ENCODE measurements around the gene ZNF488. TPM values are rescaled to one million over a fixed set of nuclear protein-coding genes. Genes with fewer than 3 reads are reported as not detected.
A peak's percentile ranks its signal among the peaks of the same experiment; 100 is the strongest.

ZNF488 gene
- total and polyA plus RNA-seq, 9 donors, result 1.2 to 5.2 (median 3.9) TPM

DNA sequence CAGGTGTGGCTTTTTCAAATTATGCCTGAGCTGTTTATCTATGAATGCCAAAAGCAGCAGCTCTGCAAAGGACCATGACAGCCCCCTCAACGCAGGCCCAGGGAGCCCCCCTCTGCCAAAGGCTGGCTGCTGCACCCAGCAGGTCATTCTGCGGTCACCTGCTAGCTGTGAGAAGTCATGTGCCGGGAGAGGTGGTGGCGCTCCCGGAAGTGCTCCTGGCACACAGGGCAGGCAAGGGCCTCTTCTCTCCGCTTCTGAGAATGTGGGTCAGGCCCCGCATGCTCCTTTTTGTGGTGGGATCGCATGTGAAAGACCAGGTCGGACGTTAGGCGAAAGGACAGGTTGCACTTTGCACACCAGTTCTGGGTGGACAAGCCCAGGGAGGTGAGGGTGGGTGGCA is 16.4 kb downstream of the ZNF488 start:
- no peaks in the 10 kb centered on the region for H3K27me3 ChIP-seq (ENCODE audit: control insufficient read depth, insufficient read depth, low read length)
- H3K36me3 ChIP-seq (ENCODE audit: control insufficient read depth, insufficient read depth, low read length), result peaks cover 2% of the 10 kb centered on the region
- 88% methylated on average over 11 of the region's 11 CpGs for WGBS (ENCODE audit: insufficient coverage)
- no peak for DNase-seq
- H3K9me3 ChIP-seq (replicated peaks; ENCODE audit: control insufficient read depth, low read depth, low read length), result no peaks in the 10 kb centered on the region
- H3K27ac ChIP-seq (ENCODE audit: low read length), result no peak overlapping the region
- H3K4me3 ChIP-seq (ENCODE audit: low read length), result no peak overlapping the region
- peaks cover 25% of the 10 kb centered on the region for H3K4me1 ChIP-seq (ENCODE audit: control insufficient read depth, insufficient read depth, low read length)

DNA sequence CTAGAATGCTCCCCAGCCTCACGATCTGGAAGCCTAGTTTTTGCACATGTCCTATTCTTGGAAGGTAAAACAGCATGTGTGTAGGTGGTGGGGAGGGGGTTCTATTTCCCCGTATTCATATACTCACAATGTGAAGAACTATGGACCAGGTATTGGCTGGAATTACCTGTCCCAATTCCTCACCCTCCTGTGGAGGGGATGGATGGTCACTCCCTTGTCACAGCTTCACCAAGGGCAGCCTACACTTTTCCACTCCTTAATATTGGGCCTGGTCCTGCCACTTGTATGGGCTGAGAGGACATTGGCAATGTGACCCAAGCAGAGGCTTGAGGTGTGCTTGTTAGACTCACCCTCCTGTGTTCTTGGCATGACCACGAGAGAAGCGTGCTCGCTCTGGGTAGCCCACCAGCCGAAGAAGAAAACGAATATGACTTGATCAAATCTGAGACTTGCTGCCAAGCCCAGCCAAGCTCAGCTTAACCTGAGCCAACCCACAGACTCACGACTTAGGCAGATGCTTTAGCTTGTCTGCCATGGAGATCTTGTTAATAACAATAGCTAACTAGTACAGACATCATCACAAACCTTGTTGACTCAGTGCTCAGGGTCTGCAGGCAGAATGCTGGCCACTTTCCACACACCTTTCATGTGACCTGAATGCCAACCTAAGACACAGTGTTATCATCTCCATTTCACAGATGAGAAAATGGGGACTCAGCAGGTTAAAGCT is 17.2 kb downstream of the ZNF488 start:
- no peak for DNase-seq
- H3K36me3 ChIP-seq (ENCODE audit: control insufficient read depth, insufficient read depth, low read length), result peaks cover 2% of the 10 kb centered on the region
- H3K4me3 ChIP-seq (ENCODE audit: low read length), result no peak overlapping the region
- peaks cover 25% of the 10 kb centered on the region for H3K4me1 ChIP-seq (ENCODE audit: control insufficient read depth, insufficient read depth, low read length)
- H3K9me3 ChIP-seq (replicated peaks; ENCODE audit: control insufficient read depth, low read depth, low read length), result no peaks in the 10 kb centered on the region
- 83% methylated on average over 6 of the region's 8 CpGs for WGBS (ENCODE audit: insufficient coverage)
- no peaks in the 10 kb centered on the region for H3K27me3 ChIP-seq (ENCODE audit: control insufficient read depth, insufficient read depth, low read length)
- no peak overlapping the region for H3K27ac ChIP-seq (ENCODE audit: low read length)

DNA sequence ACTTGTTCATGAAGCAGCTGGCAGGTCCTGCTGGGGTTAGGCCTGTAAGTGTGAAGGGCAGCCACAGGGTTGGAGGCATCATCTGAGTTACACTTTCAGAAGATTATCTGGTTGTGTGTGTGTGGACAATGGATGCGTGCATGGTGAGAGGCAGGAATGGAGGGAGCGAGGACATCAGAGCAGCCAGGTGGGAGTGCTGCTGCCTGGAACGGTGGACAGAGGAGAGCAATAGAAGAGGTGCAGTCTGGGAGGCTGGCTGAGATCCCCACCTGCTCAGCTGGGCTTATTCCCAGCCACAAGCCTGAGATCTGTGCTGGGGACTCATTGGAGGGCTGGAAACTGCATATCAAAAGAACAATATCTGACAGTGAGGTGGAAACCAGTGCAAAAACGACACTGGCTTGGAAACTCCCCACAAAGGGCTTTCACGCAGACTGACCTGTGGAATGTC is 17.9 kb downstream of the ZNF488 start:
- Histone ChIP-seq H3K36me3 (ENCODE audit: control insufficient read depth, insufficient read depth, low read length) (peaks cover 2% of the 10 kb centered on the region), H3K27ac (ENCODE audit: low read length) (no peak overlapping the region), H3K4me3 (ENCODE audit: low read length) (no peak overlapping the region), H3K9me3 (replicated peaks; ENCODE audit: control insufficient read depth, low read depth, low read length) (no peaks in the 10 kb centered on the region), H3K27me3 (ENCODE audit: control insufficient read depth, insufficient read depth, low read length) (no peaks in the 10 kb centered on the region), H3K4me1 (ENCODE audit: control insufficient read depth, insufficient read depth, low read length) (peaks cover 30% of the 10 kb centered on the region)
- no peak for DNase-seq
- WGBS (ENCODE audit: insufficient coverage), result 75% methylated on average over 5 of the region's 5 CpGs

DNA sequence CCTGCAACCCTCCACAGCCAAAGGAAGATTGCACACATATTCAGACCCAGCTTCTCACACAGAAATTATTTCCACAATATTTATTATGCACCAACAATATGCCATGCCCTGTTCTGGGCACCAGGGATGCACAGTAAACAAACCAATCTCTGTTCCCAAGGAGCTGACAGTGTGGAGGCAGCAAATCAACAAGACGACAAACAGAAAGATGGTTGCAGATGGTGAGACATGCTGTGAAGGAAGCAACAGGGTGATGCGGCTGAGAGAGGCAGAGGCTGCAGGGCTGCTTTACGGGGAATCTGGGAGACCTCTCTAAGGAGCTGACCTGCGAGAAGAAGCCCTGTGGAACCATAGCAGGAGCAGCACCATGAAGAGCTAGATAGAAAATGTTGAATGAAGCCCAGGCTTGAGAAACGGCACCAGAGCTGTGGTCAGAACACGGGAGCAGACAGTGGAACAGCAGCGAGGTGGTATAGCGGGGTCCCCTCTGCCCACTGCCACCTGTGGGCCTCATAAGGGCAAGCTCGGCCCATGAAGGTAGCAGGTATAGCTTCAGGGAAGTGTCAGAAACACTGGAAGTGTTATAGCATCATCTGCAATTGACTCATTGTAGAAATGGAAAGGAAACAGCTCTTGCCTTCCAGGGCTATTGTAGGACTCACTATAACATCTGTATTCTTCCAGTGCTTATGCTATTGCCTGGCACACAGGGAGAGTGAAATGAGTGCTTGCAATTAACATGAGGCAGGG is 18.5 kb downstream of the ZNF488 start:
- H3K9me3 ChIP-seq (replicated peaks; ENCODE audit: control insufficient read depth, low read depth, low read length), result no peaks in the 10 kb centered on the region
- peaks cover 32% of the 10 kb centered on the region for H3K4me1 ChIP-seq (ENCODE audit: control insufficient read depth, insufficient read depth, low read length)
- H3K36me3 ChIP-seq (ENCODE audit: control insufficient read depth, insufficient read depth, low read length), result peaks cover 2% of the 10 kb centered on the region
- no peaks in the 10 kb centered on the region for H3K27me3 ChIP-seq (ENCODE audit: control insufficient read depth, insufficient read depth, low read length)
- no peak for DNase-seq
- H3K27ac ChIP-seq (ENCODE audit: low read length), result no peak overlapping the region
- WGBS (ENCODE audit: insufficient coverage), result 84% methylated on average over 7 of the region's 9 CpGs
- no peak overlapping the region for H3K4me3 ChIP-seq (ENCODE audit: low read length)

DNA sequence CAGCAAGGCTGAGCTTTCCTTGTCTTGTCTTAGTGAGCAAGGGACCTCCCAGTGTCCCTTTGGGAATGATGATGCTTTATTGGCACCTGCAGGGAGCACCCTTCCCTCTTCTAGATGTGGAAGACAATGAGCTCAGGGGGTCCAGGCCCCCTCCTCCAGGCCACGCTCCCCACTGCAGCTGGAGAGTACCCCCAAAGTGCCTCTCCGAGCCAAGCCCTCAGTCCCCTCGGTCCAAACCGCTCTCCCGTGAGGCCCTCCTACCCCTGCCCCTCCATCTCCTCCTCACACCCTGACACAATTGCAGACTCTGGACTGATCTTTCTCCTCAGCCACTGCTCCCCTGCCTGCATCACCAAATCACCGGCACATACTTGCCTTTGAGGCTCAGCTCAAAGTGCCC is 19.2 kb downstream of the ZNF488 start:
- Histone ChIP-seq H3K27me3 (ENCODE audit: control insufficient read depth, insufficient read depth, low read length) (no peaks in the 10 kb centered on the region), H3K36me3 (ENCODE audit: control insufficient read depth, insufficient read depth, low read length) (peaks cover 2% of the 10 kb centered on the region), H3K9me3 (replicated peaks; ENCODE audit: control insufficient read depth, low read depth, low read length) (no peaks in the 10 kb centered on the region), H3K4me3 (ENCODE audit: low read length) (no peak overlapping the region), H3K27ac (ENCODE audit: low read length) (no peak overlapping the region), H3K4me1 (ENCODE audit: control insufficient read depth, insufficient read depth, low read length) (peaks cover 35% of the 10 kb centered on the region)
- DNase-seq, result no peak
- 79% methylated on average over 5 of the region's 6 CpGs for WGBS (ENCODE audit: insufficient coverage)

DNA sequence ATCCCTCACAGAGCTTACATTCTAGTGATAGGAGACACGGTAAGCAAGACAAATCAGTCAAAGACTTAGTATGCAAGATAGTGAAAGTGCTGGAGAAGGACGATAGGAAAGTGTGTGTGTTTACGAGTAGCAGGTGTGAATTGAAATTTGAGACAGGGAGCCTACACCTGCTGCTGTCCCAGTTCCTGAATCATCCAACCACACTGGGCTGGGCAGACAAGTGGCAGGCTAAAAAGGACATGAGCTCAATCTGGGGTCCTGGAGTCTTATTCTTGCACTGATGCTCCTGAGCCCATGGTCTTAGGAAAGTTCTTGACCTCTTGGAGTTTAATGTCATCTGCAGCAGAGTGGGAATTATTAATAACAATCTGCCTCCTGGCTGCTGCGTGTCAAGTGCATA is 19.7 kb downstream of the ZNF488 start:
- no peaks in the 10 kb centered on the region for H3K27me3 ChIP-seq (ENCODE audit: control insufficient read depth, insufficient read depth, low read length)
- no peak overlapping the region for H3K27ac ChIP-seq (ENCODE audit: low read length)
- peaks cover 35% of the 10 kb centered on the region for H3K4me1 ChIP-seq (ENCODE audit: control insufficient read depth, insufficient read depth, low read length)
- DNase-seq, result peak; percentile 46
- H3K9me3 ChIP-seq (replicated peaks; ENCODE audit: control insufficient read depth, low read depth, low read length), result no peaks in the 10 kb centered on the region
- H3K36me3 ChIP-seq (ENCODE audit: control insufficient read depth, insufficient read depth, low read length), result peaks cover 2% of the 10 kb centered on the region
- WGBS (ENCODE audit: insufficient coverage), result 55% methylated on average over 4 of the region's 4 CpGs
- no peak overlapping the region for H3K4me3 ChIP-seq (ENCODE audit: low read length)

DNA sequence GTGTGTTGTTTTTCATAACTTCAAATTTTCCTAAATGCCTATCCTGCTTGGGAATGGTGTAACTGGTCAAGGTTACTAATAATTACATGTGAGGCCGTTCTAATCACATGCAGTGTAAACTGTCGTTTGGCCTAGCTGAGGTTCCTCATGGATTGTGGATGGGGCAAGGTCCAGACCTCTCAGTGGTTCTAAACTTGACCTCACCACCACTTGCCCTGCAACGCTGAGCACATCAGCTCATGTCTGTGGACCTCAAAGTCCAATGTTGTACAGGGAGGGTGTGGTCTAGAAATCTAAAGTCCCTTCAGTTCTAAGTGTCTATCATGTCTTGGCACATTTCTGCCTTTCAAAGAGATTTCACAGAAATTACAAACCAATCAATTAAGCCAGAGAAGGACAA is 20.3 kb downstream of the ZNF488 start:
- no peak for DNase-seq
- Histone ChIP-seq H3K27me3 (ENCODE audit: control insufficient read depth, insufficient read depth, low read length) (no peaks in the 10 kb centered on the region), H3K27ac (ENCODE audit: low read length) (no peak overlapping the region), H3K9me3 (replicated peaks; ENCODE audit: control insufficient read depth, low read depth, low read length) (no peaks in the 10 kb centered on the region), H3K4me3 (ENCODE audit: low read length) (no peak overlapping the region), H3K36me3 (ENCODE audit: control insufficient read depth, insufficient read depth, low read length) (peaks cover 2% of the 10 kb centered on the region), H3K4me1 (ENCODE audit: control insufficient read depth, insufficient read depth, low read length) (peaks cover 35% of the 10 kb centered on the region)
- WGBS (ENCODE audit: insufficient coverage), result 80% methylated on average over 2 of the region's 3 CpGs

DNA sequence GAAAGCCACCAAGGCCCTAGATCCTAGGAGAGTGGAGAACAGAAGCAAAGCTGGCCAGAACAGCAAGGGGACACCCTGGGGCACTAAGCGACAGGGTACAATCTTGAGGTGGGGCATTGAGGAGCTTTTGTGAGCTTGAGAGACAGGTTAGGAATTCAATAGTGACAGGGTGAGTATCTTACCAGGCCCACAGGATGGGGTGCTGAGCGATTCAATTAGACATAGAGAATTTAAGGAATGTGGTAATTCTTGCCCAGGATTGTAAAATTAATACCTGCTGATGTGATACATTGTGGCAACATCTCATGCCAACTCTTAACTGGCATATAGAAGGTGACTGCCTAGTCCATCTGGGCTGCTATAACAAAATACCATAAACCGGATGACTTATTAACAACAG is 21.9 kb downstream of the ZNF488 start:
- H3K27me3 ChIP-seq (ENCODE audit: control insufficient read depth, insufficient read depth, low read length), result no peaks in the 10 kb centered on the region
- no peak overlapping the region for H3K27ac ChIP-seq (ENCODE audit: low read length)
- no peak for DNase-seq
- H3K4me3 ChIP-seq (ENCODE audit: low read length), result no peak overlapping the region
- peaks cover 35% of the 10 kb centered on the region for H3K4me1 ChIP-seq (ENCODE audit: control insufficient read depth, insufficient read depth, low read length)
- no peaks in the 10 kb centered on the region for H3K9me3 ChIP-seq (replicated peaks; ENCODE audit: control insufficient read depth, low read depth, low read length)
- no peaks in the 10 kb centered on the region for H3K36me3 ChIP-seq (ENCODE audit: control insufficient read depth, insufficient read depth, low read length)
- WGBS (ENCODE audit: insufficient coverage), result 100% methylated on average over 1 of the region's 3 CpGs

DNA sequence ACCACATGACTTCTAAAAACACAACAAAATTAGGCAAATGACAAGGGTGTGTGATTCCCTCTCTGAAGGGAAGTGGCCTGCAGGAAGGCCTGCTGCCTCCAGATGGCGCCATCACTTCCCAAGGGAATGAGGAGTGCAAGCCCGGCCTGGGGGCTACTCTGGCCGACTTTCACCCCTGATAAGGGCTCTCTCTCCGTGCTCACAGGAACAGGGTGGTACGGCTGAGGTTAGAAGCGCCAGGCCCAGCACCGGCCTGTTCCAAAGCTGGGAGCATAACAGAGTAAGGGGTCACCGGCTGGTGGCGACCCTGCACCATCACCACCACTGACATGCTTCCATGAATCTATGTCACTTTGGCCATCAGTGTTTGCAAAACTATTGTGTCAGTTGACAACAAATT is 22.8 kb downstream of the ZNF488 start:
- Histone ChIP-seq H3K4me3 (ENCODE audit: low read length) (no peak overlapping the region), H3K27me3 (ENCODE audit: control insufficient read depth, insufficient read depth, low read length) (no peaks in the 10 kb centered on the region), H3K4me1 (ENCODE audit: control insufficient read depth, insufficient read depth, low read length) (peaks cover 30% of the 10 kb centered on the region), H3K27ac (ENCODE audit: low read length) (no peak overlapping the region), H3K36me3 (ENCODE audit: control insufficient read depth, insufficient read depth, low read length) (no peaks in the 10 kb centered on the region), H3K9me3 (replicated peaks; ENCODE audit: control insufficient read depth, low read depth, low read length) (no peaks in the 10 kb centered on the region)
- DNase-seq, result no peak
- WGBS (ENCODE audit: insufficient coverage), result 47% methylated on average over 5 of the region's 9 CpGs

DNA sequence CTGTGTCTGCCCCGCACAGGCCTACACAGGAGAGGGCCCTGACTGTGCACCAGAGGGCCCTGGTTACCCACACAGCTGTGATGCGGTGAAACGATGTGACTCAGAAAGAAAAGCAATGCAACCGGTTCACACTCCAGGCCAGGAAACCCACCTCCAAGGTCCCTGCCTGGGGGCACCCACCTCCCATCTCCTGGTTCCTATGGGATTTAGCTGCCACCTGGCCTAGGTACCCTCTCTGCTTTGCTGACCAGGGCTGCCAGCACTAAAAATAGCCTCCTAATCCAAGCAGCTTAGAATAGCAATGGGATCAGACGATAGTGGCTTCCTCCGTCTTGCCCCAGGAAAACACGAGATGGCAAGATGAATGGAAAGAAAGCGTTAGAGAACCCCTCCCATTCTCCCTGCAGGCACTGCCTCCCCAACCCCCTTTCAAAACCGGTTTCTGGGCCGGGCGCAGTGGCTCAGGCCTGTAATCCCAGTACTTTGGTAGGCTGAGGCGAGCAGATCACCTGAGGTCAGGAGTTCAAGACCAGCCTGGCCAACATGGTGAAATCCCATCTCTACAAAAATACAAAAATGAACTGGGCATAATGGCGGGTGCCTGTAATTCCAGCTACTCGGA is 23.6 kb downstream of the ZNF488 start:
- WGBS (ENCODE audit: insufficient coverage), result 82% methylated on average over 8 of the region's 14 CpGs
- DNase-seq, result peak; percentile 35
- Histone ChIP-seq H3K4me3 (ENCODE audit: low read length) (no peak overlapping the region), H3K27me3 (ENCODE audit: control insufficient read depth, insufficient read depth, low read length) (no peaks in the 10 kb centered on the region), H3K9me3 (replicated peaks; ENCODE audit: control insufficient read depth, low read depth, low read length) (no peaks in the 10 kb centered on the region), H3K36me3 (ENCODE audit: control insufficient read depth, insufficient read depth, low read length) (no peaks in the 10 kb centered on the region), H3K4me1 (ENCODE audit: control insufficient read depth, insufficient read depth, low read length) (peaks cover 27% of the 10 kb centered on the region), H3K27ac (ENCODE audit: low read length) (no peak overlapping the region)

Measured in muscle of leg (tissue), 11 donors.